Erythroblast (primary cell): ENCODE results near the gene MUSK.

Source experiments
- GATA1 ChIP-seq: IDR thresholded peaks from 2 replicates; pipeline ENCODE4 v1.6.1; 2011; ENCODE audit warnings: low read depth, mild to moderate bottlenecking, control low read depth, low read length, moderate library complexity
- POLR2A ChIP-seq: IDR thresholded peaks from 2 replicates; pipeline ENCODE4 v1.6.1; 2011; ENCODE audit warnings: mild to moderate bottlenecking, low read length

DNA sequence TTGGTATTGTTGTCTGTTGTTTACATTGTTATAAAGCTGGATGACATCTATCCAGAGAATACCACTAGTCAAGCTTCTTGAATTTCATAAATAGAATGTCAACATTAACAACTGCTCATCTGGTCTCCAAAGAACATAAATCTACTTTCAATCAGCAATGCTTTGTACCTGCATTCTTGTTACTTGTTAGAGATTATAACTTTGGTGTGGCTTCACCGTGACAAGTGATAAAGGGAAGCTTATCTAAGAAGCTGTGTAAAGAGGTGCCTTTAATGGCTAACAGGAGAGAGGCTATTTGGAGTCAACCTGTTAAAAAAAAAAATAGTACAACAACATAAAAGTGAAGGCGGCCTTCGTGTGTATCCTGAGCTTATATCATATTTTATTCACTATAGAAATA is 41.8 kb downstream of the MUSK start:
- TF ChIP-seq POLR2A, result no peak
- TF ChIP-seq GATA1, result no peak
